Fibroblast of villous mesenchyme (primary cell): ENCODE results near the gene CDH23. TPM values are rescaled to one million over a fixed set of nuclear protein-coding genes. Genes with fewer than 3 reads are reported as not detected.

Experiments used
- DNase-seq: peaks from one replicate; pipeline ENCODE4 v3.0.0-alpha.2; 2010; ENCODE audit warnings: low read depth
- H3K4me3 ChIP-seq: 2 replicates; pipeline ENCODE4 v1.5.1; 2011; ENCODE audit warnings: low read depth, mild to moderate bottlenecking, low read length
- CTCF ChIP-seq: IDR thresholded peaks from 2 replicates; pipeline ENCODE4 v1.5.1; 2012; ENCODE audit warnings: low read depth, mild to moderate bottlenecking, low read length; ENCODE audit not compliant: insufficient read depth
- total RNA-seq: library from RNA; depleted of rRNA; stranded (reverse); fragments of >200 nt; gene quantifications from 2 replicates; pipeline ENCODE4 v1.2.3, GENCODE V29; 2012

The CDH23 gene
- total RNA-seq, 1 donor, result under 0.01 TPM

GRCh38 chr10:71473671-71474599, 77.2 kb downstream of the CDH23 start:
- DNase-seq, result no peak
- H3K4me3 ChIP-seq, result no peak overlapping the region
- no peak for TF ChIP-seq CTCF

GRCh38 chr10:71474702-71475242, 78.1 kb downstream of the CDH23 start:
- no peak for TF ChIP-seq CTCF
- H3K4me3 ChIP-seq, result no peak overlapping the region
- no peak for DNase-seq

DNA sequence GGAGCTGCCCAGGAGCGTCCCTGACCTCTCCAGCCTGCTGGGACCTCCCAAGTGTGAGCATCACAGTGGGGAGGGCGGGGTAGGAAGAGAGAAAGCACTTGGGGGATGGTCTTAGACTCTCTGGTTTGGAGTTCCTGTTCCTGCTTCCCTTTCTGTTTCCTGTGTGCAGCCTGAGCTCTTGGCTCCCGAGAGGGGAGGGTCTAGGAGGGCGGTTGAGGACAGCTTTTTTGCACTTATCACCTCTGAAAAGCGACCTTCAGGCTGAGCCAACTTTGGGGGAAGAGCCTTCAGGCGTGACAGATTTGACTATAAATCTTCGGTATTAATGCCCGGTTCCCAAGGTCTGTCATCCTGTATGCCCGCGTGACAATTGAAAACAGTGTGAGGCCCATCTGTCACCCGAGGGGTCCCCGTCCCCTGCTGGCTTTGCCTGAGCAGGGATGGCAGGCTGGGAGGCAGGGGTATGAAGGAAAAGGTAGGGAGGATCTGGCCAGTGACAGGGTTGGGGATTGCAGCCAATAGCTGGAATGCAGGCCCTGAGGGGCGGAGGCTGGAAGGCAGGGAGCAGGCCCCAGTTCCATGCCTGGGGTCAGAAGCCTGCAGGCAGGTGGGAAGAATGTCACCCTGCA, 78.6 kb downstream of the CDH23 start:
- no peak for TF ChIP-seq CTCF
- DNase-seq, result no peak
- H3K4me3 ChIP-seq, result no peak overlapping the region

GRCh38 chr10:71476228-71477011, 79.7 kb downstream of the CDH23 start:
- H3K4me3 ChIP-seq, result no peak overlapping the region
- DNase-seq, result no peak
- no peak for TF ChIP-seq CTCF

- DNase-seq, result no peak
- TF ChIP-seq CTCF, result no peak
- H3K4me3 ChIP-seq, result no peak overlapping the region
These were observed 81.5 kb downstream of the CDH23 start for GRCh38 chr10:71478173-71478572.

GRCh38 chr10:71478813-71479365, 82.2 kb downstream of the CDH23 start:
- TF ChIP-seq CTCF, result no peak
- no peak overlapping the region for H3K4me3 ChIP-seq
- DNase-seq, result no peak
